SK-N-SH (cell line): Measurements from ENCODE around the gene IRX3. TPM values are rescaled to one million over a fixed set of nuclear protein-coding genes. Genes with fewer than 3 reads are reported as not detected.

Experiments
- CTCF ChIA-PET: fragments of 300-600, 350-600 bp; formaldehyde crosslinking; extraction: SDS; loops from one replicate; lab custom pipeline; 2021; lab: Yijun Ruan, JAX
- POLR2A ChIA-PET: fragments of 350-600 bp; sonication (Branson Sonifier 250); formaldehyde crosslinking; extraction: SDS; loops from one replicate; lab custom pipeline; 2020; ENCODE audit warnings: antibody characterized with exemption, inconsistent platforms; lab: Yijun Ruan, JAX
- DNase-seq: peaks from one replicate; pipeline ENCODE4 v3.0.0; 2012
- H2AFZ ChIP-seq: fragments of 200-600 bp; sonication (generic); 2 replicates; pipeline ENCODE4 v1.8.1; 2016; ENCODE audit warnings: antibody characterized with exemption, mild to moderate bottlenecking, low read depth
- H3F3A ChIP-seq: fragments of 200-600 bp; sonication (generic); replicated peaks from 2 replicates; pipeline ENCODE3; 2016; ENCODE audit warnings: antibody characterized with exemption, mild to moderate bottlenecking; ENCODE audit not compliant: insufficient read depth
- H3K27ac ChIP-seq, 2 experiments: fragments of 200-500 bp in 1 of 2; fragments of 200-600 bp in 1 of 2; sonication (Bioruptor generic) in 1 of 2; sonication (generic), shearing (Covaris generic) in 1 of 2; 2 replicates each; pipeline versions ENCODE4 v1.5.1 to v1.6.1; 2014 to 2016; ENCODE audit warnings: low read depth in 2 of 2, inconsistent platforms in 1 of 2, low read length in 1 of 2, mild to moderate bottlenecking in 1 of 2, mixed read lengths in 1 of 2
- H3K27me3 ChIP-seq: fragments of 200-600 bp; sonication (generic), shearing (Covaris generic); 2 replicates; pipeline ENCODE4 v1.6.1; 2016; ENCODE audit warnings: mixed run types; ENCODE audit not compliant: insufficient read depth
- H3K36me3 ChIP-seq, 2 experiments: fragments of 200-500 bp in 1 of 2; fragments of 200-600 bp in 1 of 2; sonication (Bioruptor generic) in 1 of 2; sonication (generic) in 1 of 2; replicated peaks in 1 of 2; 2 replicates each; pipeline versions ENCODE3 to v1.5.1; 2014 to 2016; ENCODE audit warnings: low read length in 1 of 2, mild to moderate bottlenecking in 1 of 2; ENCODE audit not compliant: insufficient read depth in 2 of 2, control insufficient read depth in 1 of 2
- H3K4me1 ChIP-seq, 2 experiments: fragments of 200-500 bp in 1 of 2; fragments of 200-600 bp in 1 of 2; sonication (Bioruptor generic) in 1 of 2; sonication (generic), shearing (Covaris generic) in 1 of 2; 2 replicates each; pipeline versions ENCODE4 v1.5.1 to v1.6.1; 2014 to 2016; ENCODE audit warnings: low read depth in 1 of 2, low read length in 1 of 2, mixed run types in 1 of 2; ENCODE audit not compliant: insufficient read depth in 2 of 2, control insufficient read depth in 1 of 2
- H3K4me2 ChIP-seq: fragments of 200-600 bp; sonication (generic), shearing (Covaris generic); 2 replicates; pipeline ENCODE4 v1.6.1; 2017; ENCODE audit warnings: mixed run types
- H3K4me3 ChIP-seq, 2 experiments: fragments of 200-500 bp in 1 of 2; fragments of 200-600 bp in 1 of 2; sonication (Bioruptor generic) in 1 of 2; sonication (generic), shearing (Covaris generic) in 1 of 2; 2 replicates each; pipeline versions ENCODE4 v1.5.1 to v1.8.1; 2014 to 2016; ENCODE audit warnings: low read depth in 2 of 2, inconsistent platforms in 1 of 2, low read length in 1 of 2, mild to moderate bottlenecking in 1 of 2, mixed read lengths in 1 of 2, moderate library complexity in 1 of 2
- H3K79me2 ChIP-seq: fragments of 200-600 bp; sonication (generic); 2 replicates; pipeline ENCODE4 v1.8.1; 2017; ENCODE audit warnings: mild to moderate bottlenecking; ENCODE audit not compliant: insufficient read depth
- H3K9ac ChIP-seq: fragments of 200-600 bp; sonication (generic); 2 replicates; pipeline ENCODE4 v1.6.1; 2017; ENCODE audit warnings: mixed run types
- H3K9me2 ChIP-seq: fragments of 200-600 bp; sonication (generic); 2 replicates; pipeline ENCODE4 v1.6.1; 2017; ENCODE audit warnings: mixed run types
- H3K9me3 ChIP-seq: fragments of 200-600 bp; sonication (generic); 2 replicates; pipeline ENCODE4 v1.6.1; 2017; ENCODE audit warnings: mixed run types, mild to moderate bottlenecking, moderate library complexity
- H4K20me1 ChIP-seq: fragments of 200-600 bp; sonication (generic); 2 replicates; pipeline ENCODE4 v1.6.1; 2017; ENCODE audit warnings: mild to moderate bottlenecking, mixed run types; ENCODE audit not compliant: insufficient read depth
- CHD2 ChIP-seq: fragments of 150-350 bp; IDR thresholded peaks from 2 replicates; pipeline ENCODE4 v1.6.1; 2018; ENCODE audit warnings: low read length; ENCODE audit not compliant: partially characterized antibody
- ELF1 ChIP-seq: IDR thresholded peaks from 2 replicates; pipeline ENCODE4 v1.4.0; 2012
- EP300 ChIP-seq, 2 experiments: IDR thresholded peaks; 2 replicates each; pipeline versions ENCODE4 v1.4.0 to v1.6.1; 2012; ENCODE audit warnings: borderline replicate concordance in 1 of 2, low read depth in 1 of 2, low read length in 1 of 2
- FOXM1 ChIP-seq: IDR thresholded peaks from 2 replicates; pipeline ENCODE4 v1.4.0; 2012; ENCODE audit warnings: low read depth, mild to moderate bottlenecking
- IRF3 ChIP-seq: fragments of 150-350 bp; IDR thresholded peaks from 2 replicates; pipeline ENCODE4 v1.6.1; 2016; ENCODE audit warnings: mild to moderate bottlenecking, low read depth, low read length
- MEF2A ChIP-seq: IDR thresholded peaks from 2 replicates; pipeline ENCODE4 v1.4.0; 2012; ENCODE audit warnings: low read depth, borderline replicate concordance
- MXI1 ChIP-seq: IDR thresholded peaks from 2 replicates; pipeline ENCODE4 v1.6.1; 2012; ENCODE audit warnings: mild to moderate bottlenecking, low read depth, low read length, improper control_type of control experiment
- RAD21 ChIP-seq: IDR thresholded peaks from 2 replicates; pipeline ENCODE4 v1.6.1; 2012; ENCODE audit warnings: mild to moderate bottlenecking, low read length
- RFX5 ChIP-seq: IDR thresholded peaks from 2 replicates; pipeline ENCODE4 v1.6.1; 2012; ENCODE audit warnings: mild to moderate bottlenecking, improper control_type of control experiment, low read length
- TAF1 ChIP-seq: IDR thresholded peaks from 2 replicates; pipeline ENCODE4 v1.6.1; 2012; ENCODE audit warnings: low read depth, mild to moderate bottlenecking, low read length, moderate library complexity, borderline replicate concordance
- TEAD4 ChIP-seq: IDR thresholded peaks from 2 replicates; pipeline ENCODE4 v1.4.0; 2012; ENCODE audit warnings: mild to moderate bottlenecking, borderline replicate concordance; ENCODE audit not compliant: insufficient read depth
- USF1 ChIP-seq: IDR thresholded peaks from 2 replicates; pipeline ENCODE4 v1.4.0; 2012; ENCODE audit warnings: low read depth, borderline replicate concordance
- WGBS: methylation state at CpG from one replicate; pipeline ENCODE4 v1.1.6; 2017; ENCODE audit warnings: low lambda C conversion rate; 5-methylcytosine and 5-hydroxymethylcytosine counted together
- polyA plus RNA-seq, 3 experiments: library from polyadenylated mRNA; depleted of rRNA; stranded (reverse); fragments of >200 nt; gene quantifications; 2 replicates each; pipeline ENCODE4 v1.2.3, GENCODE V29; 2012
- TF ChIP-seq, protein P1 (sequence below): IDR thresholded peaks from 2 replicates; pipeline ENCODE4 v1.6.1; 2012; ENCODE audit warnings: mild to moderate bottlenecking, low read depth, low read length, moderate library complexity
- TF ChIP-seq, protein P2 (sequence below): fragments of 200-600 bp; sonication (generic); IDR thresholded peaks from 2 replicates; pipeline ENCODE4 v1.6.1; 2017; ENCODE audit warnings: antibody characterized with exemption, mild to moderate bottlenecking, moderate library complexity

IRX3 gene
- polyA plus RNA-seq, 1 of the 3 experiments (the other 2 are of a cell fraction): 7.1 TPM

GRCh38 chr16:54303613-54304012 lies 17.0 kb upstream of the IRX3 start:
- no peaks in the 10 kb centered on the region for H3K27me3 ChIP-seq
- H3K9me3 ChIP-seq: no peaks in the 10 kb centered on the region
- H4K20me1 ChIP-seq: no peaks in the 10 kb centered on the region
- no peaks in the 10 kb centered on the region for H3K36me3 ChIP-seq
- no peaks in the 10 kb centered on the region for H3K4me1 ChIP-seq
- DNase-seq: no peak
- TF ChIP-seq MEF2A (no peak), EP300 (IDR thresholded peaks at IDR 0.05; ENCODE audit: borderline replicate concordance in 1 of 2, low read depth in 1 of 2, low read length in 1 of 2) (no peak), USF1 (no peak), FOXM1 (no peak), MXI1 (no peak), CHD2 (no peak), IRF3 (no peak), TEAD4 (no peak), TAF1 (no peak), RFX5 (no peak), ELF1 (no peak), RAD21 (no peak)
- TF ChIP-seq, protein P1, sequence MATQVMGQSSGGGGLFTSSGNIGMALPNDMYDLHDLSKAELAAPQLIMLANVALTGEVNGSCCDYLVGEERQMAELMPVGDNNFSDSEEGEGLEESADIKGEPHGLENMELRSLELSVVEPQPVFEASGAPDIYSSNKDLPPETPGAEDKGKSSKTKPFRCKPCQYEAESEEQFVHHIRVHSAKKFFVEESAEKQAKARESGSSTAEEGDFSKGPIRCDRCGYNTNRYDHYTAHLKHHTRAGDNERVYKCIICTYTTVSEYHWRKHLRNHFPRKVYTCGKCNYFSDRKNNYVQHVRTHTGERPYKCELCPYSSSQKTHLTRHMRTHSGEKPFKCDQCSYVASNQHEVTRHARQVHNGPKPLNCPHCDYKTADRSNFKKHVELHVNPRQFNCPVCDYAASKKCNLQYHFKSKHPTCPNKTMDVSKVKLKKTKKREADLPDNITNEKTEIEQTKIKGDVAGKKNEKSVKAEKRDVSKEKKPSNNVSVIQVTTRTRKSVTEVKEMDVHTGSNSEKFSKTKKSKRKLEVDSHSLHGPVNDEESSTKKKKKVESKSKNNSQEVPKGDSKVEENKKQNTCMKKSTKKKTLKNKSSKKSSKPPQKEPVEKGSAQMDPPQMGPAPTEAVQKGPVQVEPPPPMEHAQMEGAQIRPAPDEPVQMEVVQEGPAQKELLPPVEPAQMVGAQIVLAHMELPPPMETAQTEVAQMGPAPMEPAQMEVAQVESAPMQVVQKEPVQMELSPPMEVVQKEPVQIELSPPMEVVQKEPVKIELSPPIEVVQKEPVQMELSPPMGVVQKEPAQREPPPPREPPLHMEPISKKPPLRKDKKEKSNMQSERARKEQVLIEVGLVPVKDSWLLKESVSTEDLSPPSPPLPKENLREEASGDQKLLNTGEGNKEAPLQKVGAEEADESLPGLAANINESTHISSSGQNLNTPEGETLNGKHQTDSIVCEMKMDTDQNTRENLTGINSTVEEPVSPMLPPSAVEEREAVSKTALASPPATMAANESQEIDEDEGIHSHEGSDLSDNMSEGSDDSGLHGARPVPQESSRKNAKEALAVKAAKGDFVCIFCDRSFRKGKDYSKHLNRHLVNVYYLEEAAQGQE: no peak
- TF ChIP-seq, protein P2, sequence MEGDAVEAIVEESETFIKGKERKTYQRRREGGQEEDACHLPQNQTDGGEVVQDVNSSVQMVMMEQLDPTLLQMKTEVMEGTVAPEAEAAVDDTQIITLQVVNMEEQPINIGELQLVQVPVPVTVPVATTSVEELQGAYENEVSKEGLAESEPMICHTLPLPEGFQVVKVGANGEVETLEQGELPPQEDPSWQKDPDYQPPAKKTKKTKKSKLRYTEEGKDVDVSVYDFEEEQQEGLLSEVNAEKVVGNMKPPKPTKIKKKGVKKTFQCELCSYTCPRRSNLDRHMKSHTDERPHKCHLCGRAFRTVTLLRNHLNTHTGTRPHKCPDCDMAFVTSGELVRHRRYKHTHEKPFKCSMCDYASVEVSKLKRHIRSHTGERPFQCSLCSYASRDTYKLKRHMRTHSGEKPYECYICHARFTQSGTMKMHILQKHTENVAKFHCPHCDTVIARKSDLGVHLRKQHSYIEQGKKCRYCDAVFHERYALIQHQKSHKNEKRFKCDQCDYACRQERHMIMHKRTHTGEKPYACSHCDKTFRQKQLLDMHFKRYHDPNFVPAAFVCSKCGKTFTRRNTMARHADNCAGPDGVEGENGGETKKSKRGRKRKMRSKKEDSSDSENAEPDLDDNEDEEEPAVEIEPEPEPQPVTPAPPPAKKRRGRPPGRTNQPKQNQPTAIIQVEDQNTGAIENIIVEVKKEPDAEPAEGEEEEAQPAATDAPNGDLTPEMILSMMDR: no peak
- H2AFZ ChIP-seq: no peak overlapping the region
- H3K27ac ChIP-seq: no peak overlapping the region
- H3K9me2 ChIP-seq: no peaks in the 10 kb centered on the region
- ChIA-PET CTCF (no interaction called here), POLR2A (no interaction called here)
- H3K9ac ChIP-seq: no peak overlapping the region
- H3K4me3 ChIP-seq: no peak overlapping the region
- no peaks in the 10 kb centered on the region for H3F3A ChIP-seq
- 70% methylated on average over 8 of the region's 8 CpGs for WGBS
- H3K79me2 ChIP-seq: no peaks in the 10 kb centered on the region
- H3K4me2 ChIP-seq: no peak overlapping the region
